ENCODE measurements around the gene PADI1.

PADI1 gene

GRCh38 chr1:17248781-17249180 is 43.9 kb downstream of the PADI1 start, which contains the start of gene PADI3:
PADI3 (plus strand) TSS chr1:17249098; CDS start chr1:17249138, 40 bp downstream.
- H3K4me3 ChIP-seq (ENCODE audit: control insufficient read depth, low read depth, low read length): no peak within 1 kb of the TSS
- no peak for DNase-seq (ENCODE audit: low read depth)
- TF ChIP-seq CTCF (IDR thresholded peaks at IDR 0.05; ENCODE audit: control insufficient read depth, insufficient read depth, low read depth, low read length, missing control alignments): no peak

GRCh38 chr1:17250601-17251000 is 45.7 kb downstream of the PADI1 start:
- H3K4me3 ChIP-seq (ENCODE audit: control insufficient read depth, low read depth, low read length): no peak overlapping the region
- no peak for DNase-seq (ENCODE audit: low read depth)
- TF ChIP-seq CTCF (IDR thresholded peaks at IDR 0.05; ENCODE audit: control insufficient read depth, insufficient read depth, low read depth, low read length, missing control alignments): no peak

- no peak overlapping the region for H3K4me3 ChIP-seq (ENCODE audit: control insufficient read depth, low read depth, low read length)
- no peak for DNase-seq (ENCODE audit: low read depth)
- no peak for TF ChIP-seq CTCF (IDR thresholded peaks at IDR 0.05; ENCODE audit: control insufficient read depth, insufficient read depth, low read depth, low read length, missing control alignments)
Measured at GRCh38 chr1:17251246-17251645, 46.3 kb downstream of the PADI1 start.

GRCh38 chr1:17251701-17252376 is 46.9 kb downstream of the PADI1 start:
- TF ChIP-seq CTCF (IDR thresholded peaks at IDR 0.05; ENCODE audit: control insufficient read depth, insufficient read depth, low read depth, low read length, missing control alignments): no peak

GRCh38 chr1:17255336-17255735 is 50.4 kb downstream of the PADI1 start:
- no peak for DNase-seq (ENCODE audit: low read depth)
- TF ChIP-seq CTCF (IDR thresholded peaks at IDR 0.05; ENCODE audit: control insufficient read depth, insufficient read depth, low read depth, low read length, missing control alignments): no peak
- H3K4me3 ChIP-seq (ENCODE audit: control insufficient read depth, low read depth, low read length): no peak overlapping the region

More at GRCh38 chr1:17251701-17252376, 46.9 kb downstream of the PADI1 start:
- DNase-seq (ENCODE audit: low read depth): no peak
- no peak overlapping the region for H3K4me3 ChIP-seq (ENCODE audit: control insufficient read depth, low read depth, low read length)

GRCh38 chr1:17258116-17258757 is 53.3 kb downstream of the PADI1 start:
- TF ChIP-seq CTCF (IDR thresholded peaks at IDR 0.05; ENCODE audit: control insufficient read depth, insufficient read depth, low read depth, low read length, missing control alignments): no peak
- DNase-seq (ENCODE audit: low read depth): no peak
- H3K4me3 ChIP-seq (ENCODE audit: control insufficient read depth, low read depth, low read length): no peak overlapping the region

Data from AG09309 (cell line).